ENCODE data around the gene NUDT11.
A peak's percentile ranks its signal among the peaks of the same experiment; 100 is the strongest.
"Not testable (repeated sequence)": the region's sequence is repeated elsewhere in the genome, so short reads cannot be mapped to it uniquely, and the experiment has no call there.

Gene NUDT11

DNA sequence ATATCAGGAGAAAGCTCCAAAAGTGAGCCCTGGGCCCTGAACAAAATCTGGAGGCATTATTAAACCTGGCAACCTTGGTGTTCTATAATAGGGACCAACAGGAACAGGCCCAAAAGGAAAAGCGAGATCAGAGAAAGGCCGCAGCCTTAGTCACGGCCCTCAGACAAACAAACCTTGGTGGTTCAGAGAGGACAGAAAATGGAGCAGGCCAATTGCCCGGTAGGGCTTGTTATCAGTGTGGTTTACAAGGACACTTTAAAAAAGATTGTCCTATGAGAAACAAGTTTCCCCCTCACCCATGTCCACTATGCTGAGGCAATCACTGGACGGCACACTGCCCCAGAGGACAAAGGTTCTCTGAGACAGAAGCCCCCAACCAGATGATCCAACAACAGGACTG lies 14.0 kb downstream of the NUDT11 start:
- WGBS: 98% methylated on average over 4 of the region's 5 CpGs
- DNase-seq; H4K8ac ChIP-seq (ENCODE audit: low read length); H2BK5ac ChIP-seq (ENCODE audit: low read depth, low read length, poor library complexity, severe bottlenecking); H2AFZ ChIP-seq (ENCODE audit: low read depth, low read length); H3K4ac ChIP-seq (ENCODE audit: low read depth in 1 of 2, low read length in 2 of 2); H3K4me1 ChIP-seq (ENCODE audit: control insufficient read depth, insufficient read depth, low read depth, low read length); H3K4me2 ChIP-seq (ENCODE audit: low read length, poor library complexity, severe bottlenecking); H3K36me3 ChIP-seq (ENCODE audit: control insufficient read depth in 1 of 2, insufficient read depth in 2 of 2, low read depth in 1 of 2, low read length in 2 of 2); H3K79me1 ChIP-seq (replicated peaks; ENCODE audit: low read length, poor library complexity, severe bottlenecking); H3K9me3 ChIP-seq (ENCODE audit: control insufficient read depth, low read length); H3K4me3 ChIP-seq (ENCODE audit: insufficient read depth in 1 of 2, low read depth in 1 of 2, low read length in 2 of 2); H3K23ac ChIP-seq (ENCODE audit: low read length in 2 of 2); H2BK12ac ChIP-seq (ENCODE audit: low read length in 2 of 2); H2BK15ac ChIP-seq (ENCODE audit: low read depth, poor library complexity, severe bottlenecking); H2AK5ac ChIP-seq (ENCODE audit: low read length, severe bottlenecking); H4K91ac ChIP-seq (ENCODE audit: low read length); H2BK120ac ChIP-seq (ENCODE audit: low read depth, low read length); H3K27ac ChIP-seq (ENCODE audit: low read length, poor library complexity, severe bottlenecking); H3K18ac ChIP-seq (ENCODE audit: low read depth in 1 of 2, low read length in 2 of 2); H3K9ac ChIP-seq (ENCODE audit: low read length); H3K14ac ChIP-seq (ENCODE audit: low read length in 2 of 2): not testable (repeated sequence)
- H3K27me3 ChIP-seq (ENCODE audit: control insufficient read depth in 1 of 2, insufficient read depth in 1 of 2, low read length in 2 of 2): peaks cover 0 to 14% of the 10 kb centered on the region in 2 experiments

DNA sequence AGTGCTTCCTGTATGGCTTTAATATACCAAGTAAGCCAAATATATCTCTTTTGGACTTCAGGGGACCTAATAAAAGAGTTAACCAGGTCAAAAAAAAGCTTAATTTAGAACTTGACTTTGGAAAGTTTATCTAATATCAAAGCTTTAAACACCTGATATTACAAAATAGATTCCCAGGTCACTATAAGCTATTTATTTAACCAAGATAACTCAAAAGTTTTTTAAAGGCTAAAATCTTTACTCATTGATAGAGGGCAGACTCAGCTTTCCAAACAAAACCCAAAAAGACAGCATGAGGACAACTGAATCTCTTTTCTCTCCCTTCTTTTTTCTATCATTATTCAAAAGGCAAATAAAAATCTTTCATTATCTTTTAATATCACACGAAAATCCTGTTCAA lies 19.5 kb downstream of the NUDT11 start:
- no peak overlapping the region for H2BK12ac ChIP-seq (ENCODE audit: low read length in 2 of 2)
- no peak overlapping the region for H3K9ac ChIP-seq (ENCODE audit: low read length)
- H3K4me3 ChIP-seq (ENCODE audit: insufficient read depth in 1 of 2, low read depth in 1 of 2, low read length in 2 of 2): no peak overlapping the region
- H3K14ac ChIP-seq (ENCODE audit: low read length in 2 of 2): no peak overlapping the region
- H3K36me3 ChIP-seq (ENCODE audit: control insufficient read depth in 1 of 2, insufficient read depth in 2 of 2, low read depth in 1 of 2, low read length in 2 of 2): no peaks in the 10 kb centered on the region
- H3K79me1 ChIP-seq (replicated peaks; ENCODE audit: low read length, poor library complexity, severe bottlenecking): no peaks in the 10 kb centered on the region
- no peak overlapping the region for H4K8ac ChIP-seq (ENCODE audit: low read length)
- H2BK5ac ChIP-seq (ENCODE audit: low read depth, low read length, poor library complexity, severe bottlenecking): no peak overlapping the region
- H2BK15ac ChIP-seq (ENCODE audit: low read depth, poor library complexity, severe bottlenecking): no peak overlapping the region
- H2AFZ ChIP-seq (ENCODE audit: low read depth, low read length): no peak overlapping the region
- peaks cover 0 to 14% of the 10 kb centered on the region in 2 experiments for H3K27me3 ChIP-seq (ENCODE audit: control insufficient read depth in 1 of 2, insufficient read depth in 1 of 2, low read length in 2 of 2)
- no peak overlapping the region for H4K91ac ChIP-seq (ENCODE audit: low read length)
- no peak overlapping the region for H3K4me2 ChIP-seq (ENCODE audit: low read length, poor library complexity, severe bottlenecking)
- WGBS: 100% methylated on average over 1 of the region's 1 CpG
- no peak overlapping the region for H3K4ac ChIP-seq (ENCODE audit: low read depth in 1 of 2, low read length in 2 of 2)
- H3K23ac ChIP-seq (ENCODE audit: low read length in 2 of 2): no peak overlapping the region
- H3K18ac ChIP-seq (ENCODE audit: low read depth in 1 of 2, low read length in 2 of 2): no peak overlapping the region
- no peak for DNase-seq
- no peaks in the 10 kb centered on the region for H3K9me3 ChIP-seq (ENCODE audit: control insufficient read depth, low read length)
- H3K27ac ChIP-seq (ENCODE audit: low read length, poor library complexity, severe bottlenecking): no peak overlapping the region
- H2BK120ac ChIP-seq (ENCODE audit: low read depth, low read length): no peak overlapping the region
- H3K4me1 ChIP-seq (ENCODE audit: control insufficient read depth, insufficient read depth, low read depth, low read length): no peaks in the 10 kb centered on the region
- no peak overlapping the region for H2AK5ac ChIP-seq (ENCODE audit: low read length, severe bottlenecking)

DNA sequence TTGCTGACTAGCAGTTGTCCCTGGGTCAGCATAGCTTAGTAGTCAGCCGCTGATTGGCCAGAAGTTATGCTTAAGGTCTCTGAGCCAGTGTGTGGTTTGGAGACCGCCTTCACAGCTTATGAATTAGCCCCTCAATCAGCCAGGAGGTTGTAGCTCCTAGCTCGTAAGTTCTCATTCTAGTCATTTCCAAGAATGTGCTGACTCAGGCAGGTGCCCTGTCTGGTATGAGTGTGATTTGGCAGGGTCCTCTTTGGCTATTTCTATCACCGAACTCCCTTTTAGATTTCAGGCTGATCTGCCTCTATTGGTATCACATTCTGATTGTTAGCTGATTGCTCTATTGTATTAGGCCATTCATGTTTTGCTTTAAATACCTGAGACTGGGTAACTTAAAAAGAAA lies 33.1 kb downstream of the NUDT11 start:
- Histone ChIP-seq H3K36me3 (ENCODE audit: control insufficient read depth in 1 of 2, insufficient read depth in 2 of 2, low read depth in 1 of 2, low read length in 2 of 2) (no peaks in the 10 kb centered on the region), H3K14ac (ENCODE audit: low read length in 2 of 2) (no peak overlapping the region), H3K18ac (ENCODE audit: low read depth in 1 of 2, low read length in 2 of 2) (no peak overlapping the region), H2BK12ac (ENCODE audit: low read length in 2 of 2) (no peak overlapping the region), H4K8ac (ENCODE audit: low read length) (no peak overlapping the region), H3K27me3 (ENCODE audit: control insufficient read depth in 1 of 2, insufficient read depth in 1 of 2, low read length in 2 of 2) (peaks cover 0 to 42% of the 10 kb centered on the region in 2 experiments), H2AK5ac (ENCODE audit: low read length, severe bottlenecking) (no peak overlapping the region), H3K4me1 (ENCODE audit: control insufficient read depth, insufficient read depth, low read depth, low read length) (no peaks in the 10 kb centered on the region), H3K9ac (ENCODE audit: low read length) (no peak overlapping the region), H2BK15ac (ENCODE audit: low read depth, poor library complexity, severe bottlenecking) (no peak overlapping the region), H3K79me1 (replicated peaks; ENCODE audit: low read length, poor library complexity, severe bottlenecking) (no peaks in the 10 kb centered on the region), H3K4me2 (ENCODE audit: low read length, poor library complexity, severe bottlenecking) (no peak overlapping the region), H2AFZ (ENCODE audit: low read depth, low read length) (no peak overlapping the region), H3K9me3 (ENCODE audit: control insufficient read depth, low read length) (no peaks in the 10 kb centered on the region), H4K91ac (ENCODE audit: low read length) (no peak overlapping the region), H3K4ac (ENCODE audit: low read depth in 1 of 2, low read length in 2 of 2) (no peak overlapping the region), H3K4me3 (ENCODE audit: insufficient read depth in 1 of 2, low read depth in 1 of 2, low read length in 2 of 2) (no peak overlapping the region), H2BK120ac (ENCODE audit: low read depth, low read length) (no peak overlapping the region), H2BK5ac (ENCODE audit: low read depth, low read length, poor library complexity, severe bottlenecking) (no peak overlapping the region), H3K27ac (ENCODE audit: low read length, poor library complexity, severe bottlenecking) (no peak overlapping the region), H3K23ac (ENCODE audit: low read length in 2 of 2) (no peak overlapping the region)
- WGBS: 77% methylated on average over 3 of the region's 4 CpGs
- DNase-seq: no peak

DNA sequence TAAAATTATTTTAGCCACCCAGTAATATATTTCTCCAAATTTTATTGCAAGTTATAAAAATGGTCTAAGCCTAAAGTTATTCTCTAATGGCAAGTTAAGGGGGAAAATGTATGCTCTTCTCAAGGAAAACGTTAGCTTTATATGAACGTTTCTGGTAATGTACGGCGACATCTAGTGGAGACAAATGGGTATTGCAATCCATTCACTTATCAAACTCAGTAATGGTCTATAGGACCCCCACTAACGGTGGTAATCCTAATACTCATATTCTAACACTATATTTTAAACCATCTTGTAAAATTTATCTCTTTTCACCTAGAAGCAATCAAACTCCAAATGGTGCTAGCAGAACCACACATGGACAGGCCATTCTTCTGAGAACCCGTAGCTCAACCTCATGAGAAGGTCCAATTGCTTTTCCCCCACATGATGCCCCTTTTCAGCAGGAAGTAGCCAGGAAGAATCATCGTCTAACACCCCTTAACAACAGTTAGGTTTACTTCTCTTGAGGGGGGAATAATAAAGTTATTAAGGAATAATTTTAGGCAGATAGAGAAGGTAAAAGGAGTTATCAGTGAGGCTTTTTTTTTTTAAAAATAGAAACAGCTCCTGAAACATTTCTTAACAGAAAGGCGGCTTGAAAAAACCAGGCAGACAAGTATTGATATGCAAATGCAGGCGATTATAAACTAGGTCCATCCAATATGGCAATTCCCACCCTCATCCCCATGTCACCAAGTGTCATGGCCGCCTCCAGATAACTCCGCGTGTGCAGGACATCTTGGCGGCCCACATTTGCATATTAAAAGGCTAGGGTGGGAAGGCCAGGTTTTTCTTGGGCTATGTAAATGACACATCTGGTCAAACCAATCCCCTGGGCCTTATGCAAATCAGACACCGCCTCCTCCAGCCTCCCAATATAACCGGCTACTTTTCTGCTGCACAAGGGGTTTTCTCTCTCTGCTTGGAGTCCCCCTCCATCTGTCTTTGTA lies 35.0 kb downstream of the NUDT11 start:
- Histone ChIP-seq H2AK5ac (ENCODE audit: low read length, severe bottlenecking) (no peak overlapping the region), H3K18ac (ENCODE audit: low read depth in 1 of 2, low read length in 2 of 2) (no peak overlapping the region), H2BK5ac (ENCODE audit: low read depth, low read length, poor library complexity, severe bottlenecking) (no peak overlapping the region), H2BK120ac (ENCODE audit: low read depth, low read length) (no peak overlapping the region), H3K27ac (ENCODE audit: low read length, poor library complexity, severe bottlenecking) (no peak overlapping the region), H3K9me3 (ENCODE audit: control insufficient read depth, low read length) (no peaks in the 10 kb centered on the region), H3K14ac (ENCODE audit: low read length in 2 of 2) (no peak overlapping the region), H3K4me2 (ENCODE audit: low read length, poor library complexity, severe bottlenecking) (no peak overlapping the region), H3K9ac (ENCODE audit: low read length) (no peak overlapping the region), H4K91ac (ENCODE audit: low read length) (no peak overlapping the region), H3K4me1 (ENCODE audit: control insufficient read depth, insufficient read depth, low read depth, low read length) (no peaks in the 10 kb centered on the region), H4K8ac (ENCODE audit: low read length) (no peak overlapping the region), H3K4ac (ENCODE audit: low read depth in 1 of 2, low read length in 2 of 2) (no peak overlapping the region), H3K27me3 (ENCODE audit: control insufficient read depth in 1 of 2, insufficient read depth in 1 of 2, low read length in 2 of 2) (peaks cover 0 to 52% of the 10 kb centered on the region in 2 experiments), H2BK12ac (ENCODE audit: low read length in 2 of 2) (no peak overlapping the region), H3K4me3 (ENCODE audit: insufficient read depth in 1 of 2, low read depth in 1 of 2, low read length in 2 of 2) (no peak overlapping the region), H3K79me1 (replicated peaks; ENCODE audit: low read length, poor library complexity, severe bottlenecking) (no peaks in the 10 kb centered on the region), H3K36me3 (ENCODE audit: control insufficient read depth in 1 of 2, insufficient read depth in 2 of 2, low read depth in 1 of 2, low read length in 2 of 2) (no peaks in the 10 kb centered on the region), H2BK15ac (ENCODE audit: low read depth, poor library complexity, severe bottlenecking) (no peak overlapping the region), H3K23ac (ENCODE audit: low read length in 2 of 2) (no peak overlapping the region), H2AFZ (ENCODE audit: low read depth, low read length) (no peak overlapping the region)
- 58% methylated on average over 8 of the region's 15 CpGs for WGBS
- peak; percentile 36 for DNase-seq
